H1 (cell line): Measurements from ENCODE around the gene RNASE11. TPM values are rescaled to one million over a fixed set of nuclear protein-coding genes. Genes with fewer than 3 reads are reported as not detected.

Experiments
- POU5F1 ChIP-seq: IDR thresholded peaks from 2 replicates; pipeline ENCODE4 v1.6.1; 2011; ENCODE audit warnings: low read depth, mild to moderate bottlenecking, low read length, moderate library complexity
- SP2 ChIP-seq: IDR thresholded peaks from 2 replicates; pipeline ENCODE4 v1.6.1; 2012; ENCODE audit warnings: mild to moderate bottlenecking, low read length, inconsistent platforms
- polyA plus RNA-seq, 7 experiments: library from polyadenylated mRNA; depleted of rRNA in 3 of 7; stranded (reverse) in 5 of 7; unstranded in 2 of 7; fragments of >200 nt in 5 of 7; fragments of 200-250 nt in 2 of 7; gene quantifications; 1 replicate in 5 of 7; 2 replicates in 1 of 7; 4 replicates in 1 of 7; pipeline versions ENCODE4 v1.2.1 to v1.2.3, GENCODE V29; 2011 to 2013; ENCODE audit warnings: missing spikeins in 2 of 7, mixed read lengths in 2 of 7
- total RNA-seq: library from RNA; stranded (reverse); fragmentation: NEBNext Ultra II Directional; extraction: Animal tissue kit (Norgen Biotek cat#: 25700); gene quantifications from 2 replicates; pipeline ENCODE4 v1.2.1, GENCODE V29; 2021
- TF ChIP-seq, protein P1 (sequence below), 3 experiments: IDR thresholded peaks; 1 replicate in 2 of 3; 2 replicates in 1 of 3; pipeline versions ENCODE4 v1.5.1 to v1.6.1; 2011; ENCODE audit warnings: low read length in 3 of 3, mild to moderate bottlenecking in 3 of 3, inconsistent platforms in 2 of 3, low read depth in 1 of 3, moderate library complexity in 1 of 3; ENCODE audit not compliant: insufficient read depth in 1 of 3; ENCODE audit errors: control extremely low read depth in 1 of 3

RNASE11 gene
- total and polyA plus RNA-seq, 2 of the 8 experiments (the other 6 are each of a cell fraction or from before 2014, with no cell fraction given) = not detected

DNA sequence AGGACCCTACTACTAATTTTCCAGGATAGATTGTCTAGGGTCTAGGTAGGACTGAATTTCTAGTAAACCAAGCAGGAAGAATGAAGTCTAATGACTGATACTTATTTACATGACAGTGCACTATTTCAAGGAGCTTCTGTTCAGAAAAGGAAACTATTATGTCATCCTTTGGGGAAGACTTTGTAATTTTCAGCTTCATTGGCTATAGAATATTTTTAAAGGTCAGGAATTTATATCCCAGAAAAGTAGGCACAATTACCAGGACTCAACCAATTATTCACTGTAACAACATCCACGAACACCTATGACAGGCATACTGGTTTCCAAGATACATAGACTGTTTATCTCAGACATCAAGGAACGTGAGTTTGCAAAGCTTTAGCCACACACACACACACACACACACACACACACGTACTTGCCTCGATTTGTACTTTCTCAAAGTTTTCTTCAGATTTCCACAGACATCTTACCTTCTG is 30.5 kb upstream of the RNASE11 start (continued):
- TF ChIP-seq, protein P1, sequence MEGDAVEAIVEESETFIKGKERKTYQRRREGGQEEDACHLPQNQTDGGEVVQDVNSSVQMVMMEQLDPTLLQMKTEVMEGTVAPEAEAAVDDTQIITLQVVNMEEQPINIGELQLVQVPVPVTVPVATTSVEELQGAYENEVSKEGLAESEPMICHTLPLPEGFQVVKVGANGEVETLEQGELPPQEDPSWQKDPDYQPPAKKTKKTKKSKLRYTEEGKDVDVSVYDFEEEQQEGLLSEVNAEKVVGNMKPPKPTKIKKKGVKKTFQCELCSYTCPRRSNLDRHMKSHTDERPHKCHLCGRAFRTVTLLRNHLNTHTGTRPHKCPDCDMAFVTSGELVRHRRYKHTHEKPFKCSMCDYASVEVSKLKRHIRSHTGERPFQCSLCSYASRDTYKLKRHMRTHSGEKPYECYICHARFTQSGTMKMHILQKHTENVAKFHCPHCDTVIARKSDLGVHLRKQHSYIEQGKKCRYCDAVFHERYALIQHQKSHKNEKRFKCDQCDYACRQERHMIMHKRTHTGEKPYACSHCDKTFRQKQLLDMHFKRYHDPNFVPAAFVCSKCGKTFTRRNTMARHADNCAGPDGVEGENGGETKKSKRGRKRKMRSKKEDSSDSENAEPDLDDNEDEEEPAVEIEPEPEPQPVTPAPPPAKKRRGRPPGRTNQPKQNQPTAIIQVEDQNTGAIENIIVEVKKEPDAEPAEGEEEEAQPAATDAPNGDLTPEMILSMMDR (IDR thresholded peaks at IDR 0.05; ENCODE audit: control extremely low read depth in 1 of 3, insufficient read depth in 1 of 3, low read depth in 1 of 3, low read length in 3 of 3) = no peak
- TF ChIP-seq SP2 = no peak
- no peak for TF ChIP-seq POU5F1
